H9 (cell line): ENCODE measurements around the gene METTL14. TPM values are rescaled to one million over a fixed set of nuclear protein-coding genes. Genes with fewer than 3 reads are reported as not detected.

Experiments used
- DNase-seq: peaks from one replicate; pipeline ENCODE4 v3.0.0-alpha.2; 2017
- H2AFZ ChIP-seq: one replicate; pipeline ENCODE4 v1.6.1; 2013; ENCODE audit warnings: mild to moderate bottlenecking, low read length, control low read depth, moderate library complexity
- H2AK5ac ChIP-seq: 2 replicates; pipeline ENCODE4 v1.6.1; 2013; ENCODE audit warnings: low read length, control low read depth, mixed read lengths; ENCODE audit not compliant: insufficient read length
- H2BK120ac ChIP-seq: one replicate; pipeline ENCODE4 v1.6.1; 2013; ENCODE audit warnings: low read depth, mild to moderate bottlenecking, low read length, control low read depth, inconsistent platforms; ENCODE audit not compliant: poor library complexity, severe bottlenecking
- H2BK12ac ChIP-seq: 2 replicates; pipeline ENCODE4 v1.6.1; 2013; ENCODE audit warnings: low read length, control low read depth, mixed read lengths, low read depth; ENCODE audit not compliant: insufficient read length
- H2BK15ac ChIP-seq: 2 replicates; pipeline ENCODE4 v1.6.1; 2013; ENCODE audit warnings: low read depth, low read length, control low read depth
- H2BK20ac ChIP-seq: one replicate; pipeline ENCODE4 v1.6.1; 2013; ENCODE audit warnings: low read depth, mild to moderate bottlenecking, low read length, control low read depth, inconsistent platforms; ENCODE audit not compliant: poor library complexity, severe bottlenecking
- H2BK5ac ChIP-seq: 2 replicates; pipeline ENCODE4 v1.6.1; 2013; ENCODE audit warnings: low read length, control low read depth, mixed read lengths; ENCODE audit not compliant: insufficient read length
- H3K14ac ChIP-seq: 2 replicates; pipeline ENCODE4 v1.6.1; 2013; ENCODE audit warnings: low read length, control low read depth; ENCODE audit not compliant: insufficient read depth
- H3K18ac ChIP-seq: 2 replicates; pipeline ENCODE4 v1.6.1; 2013; ENCODE audit warnings: low read depth, mild to moderate bottlenecking, mixed read lengths, low read length, control low read depth; ENCODE audit not compliant: insufficient read length
- H3K23ac ChIP-seq: 2 replicates; pipeline ENCODE4 v1.6.1; 2013; ENCODE audit warnings: low read length, control low read depth, mixed read lengths, low read depth; ENCODE audit not compliant: insufficient read length
- H3K23me2 ChIP-seq: 2 replicates; pipeline ENCODE4 v1.6.1; 2013; ENCODE audit warnings: low read depth, mild to moderate bottlenecking, mixed read lengths, low read length, control low read depth; ENCODE audit not compliant: insufficient read length, poor library complexity, severe bottlenecking
- H3K27ac ChIP-seq: 2 replicates; pipeline ENCODE4 v1.5.1; 2013; ENCODE audit warnings: low read length, control low read depth, mixed read lengths, low read depth; ENCODE audit not compliant: insufficient read length
- H3K27me3 ChIP-seq: 2 replicates; pipeline ENCODE4 v1.6.1; 2013; ENCODE audit warnings: low read length, control low read depth, inconsistent platforms; ENCODE audit not compliant: insufficient read depth
- H3K4ac ChIP-seq: 2 replicates; pipeline ENCODE4 v1.6.1; 2013; ENCODE audit warnings: low read depth, mild to moderate bottlenecking, control low read depth, inconsistent platforms, low read length, moderate library complexity
- H3K4me1 ChIP-seq: 2 replicates; pipeline ENCODE4 v1.6.1; 2013; ENCODE audit warnings: low read length, control low read depth, inconsistent platforms; ENCODE audit not compliant: insufficient read depth
- H3K4me2 ChIP-seq: 2 replicates; pipeline ENCODE4 v1.6.1; 2013; ENCODE audit warnings: low read length, control low read depth, mixed read lengths; ENCODE audit not compliant: insufficient read length, insufficient read depth
- H3K56ac ChIP-seq: 2 replicates; pipeline ENCODE4 v1.6.1; 2013; ENCODE audit warnings: low read depth, mild to moderate bottlenecking, mixed read lengths, low read length, control low read depth; ENCODE audit not compliant: insufficient read length
- H3K79me1 ChIP-seq: 2 replicates; pipeline ENCODE4 v1.6.1; 2013; ENCODE audit warnings: low read depth, mild to moderate bottlenecking, moderate library complexity, low read length, control low read depth, inconsistent platforms; ENCODE audit not compliant: insufficient read depth, poor library complexity, severe bottlenecking
- H3K79me2 ChIP-seq: 2 replicates; pipeline ENCODE4 v1.6.1; 2013; ENCODE audit warnings: low read length, control low read depth, inconsistent platforms; ENCODE audit not compliant: insufficient read depth
- H3K9ac ChIP-seq: 2 replicates; pipeline ENCODE4 v1.6.1; 2013; ENCODE audit warnings: low read length, control low read depth, mixed read lengths; ENCODE audit not compliant: insufficient read length; ENCODE audit errors: extremely low read depth
- H3K9me3 ChIP-seq: one replicate; pipeline ENCODE4 v1.6.1; 2013; ENCODE audit warnings: low read depth, low read length, inconsistent platforms; ENCODE audit not compliant: control insufficient read depth
- H3T11ph ChIP-seq: one replicate; pipeline ENCODE4 v1.6.1; 2013; ENCODE audit warnings: mild to moderate bottlenecking, low read length, control low read depth, inconsistent platforms
- H4K20me1 ChIP-seq: one replicate; pipeline ENCODE4 v1.6.1; 2013; ENCODE audit not compliant: control insufficient read depth, insufficient read length, insufficient read depth
- H4K5ac ChIP-seq: 2 replicates; pipeline ENCODE4 v1.6.1; 2013; ENCODE audit warnings: low read depth, mild to moderate bottlenecking, mixed read lengths, low read length, control low read depth; ENCODE audit not compliant: insufficient read length
- H4K8ac ChIP-seq: replicated peaks from 2 replicates; pipeline ENCODE4 v1.6.1; 2013; ENCODE audit warnings: low read length, control low read depth, mixed read lengths, low read depth; ENCODE audit not compliant: insufficient read length
- H4K91ac ChIP-seq: 2 replicates; pipeline ENCODE4 v1.6.1; 2013; ENCODE audit warnings: low read depth, mild to moderate bottlenecking, moderate library complexity, mixed read lengths, low read length, control low read depth; ENCODE audit not compliant: insufficient read length
- H3K27ac Mint-ChIP-seq, 3 experiments: 2 replicates in 2 of 3; 3 replicates in 1 of 3; pipeline ENCODE4 v1.8.0; 2020 to 2021; ENCODE audit warnings: mixed read lengths in 3 of 3, mild to moderate bottlenecking in 1 of 3, moderate library complexity in 1 of 3
- H3K27me3 Mint-ChIP-seq: 2 replicates; pipeline ENCODE4 v1.8.0; 2021; ENCODE audit warnings: low read depth, mild to moderate bottlenecking, moderate library complexity, mixed read lengths
- H3K36me3 Mint-ChIP-seq, 3 experiments: 2 replicates in 2 of 3; 3 replicates in 1 of 3; pipeline ENCODE4 v1.8.0; 2020 to 2021; ENCODE audit warnings: low read depth in 3 of 3, mixed read lengths in 3 of 3; ENCODE audit not compliant: insufficient read depth in 1 of 3
- H3K4me1 Mint-ChIP-seq, 2 experiments: 2 replicates each; pipeline ENCODE4 v1.8.0; 2020; ENCODE audit warnings: mixed read lengths in 2 of 2
- H3K4me3 Mint-ChIP-seq, 2 experiments: 2 replicates in 1 of 2; 3 replicates in 1 of 2; pipeline ENCODE4 v1.8.0; 2020 to 2021; ENCODE audit warnings: mild to moderate bottlenecking in 2 of 2, mixed read lengths in 2 of 2, moderate library complexity in 1 of 2
- H3K9me3 Mint-ChIP-seq, 2 experiments: 2 replicates in 1 of 2; 3 replicates in 1 of 2; pipeline ENCODE4 v1.8.0; 2020; ENCODE audit warnings: mild to moderate bottlenecking in 2 of 2, mixed read lengths in 2 of 2, moderate library complexity in 1 of 2
- CTCF ChIP-seq: fragments of 200-600 bp; sonication (generic); conservative IDR thresholded peaks from 3 replicates; pipeline ENCODE4 v1.8.0; 2021; ENCODE audit warnings: antibody characterized with exemption, mild to moderate bottlenecking
- total RNA-seq: library from RNA; stranded (reverse); gene quantifications from 2 replicates; pipeline ENCODE4 v1.2.1, GENCODE V29; 2021

METTL14 gene
- total RNA-seq, 1 experiment from 2014 or later: 53.3 TPM

- H2BK120ac ChIP-seq: no peak overlapping the region
- no peak overlapping the region for H2AFZ ChIP-seq
- no peak overlapping the region for H3T11ph ChIP-seq
- no peak for DNase-seq
- H3K27me3 ChIP-seq: no peaks in the 10 kb centered on the region
- no peak overlapping the region for H2AK5ac ChIP-seq
- H3K9me3 ChIP-seq: no peaks in the 10 kb centered on the region
- TF ChIP-seq CTCF: no peak
- no peak overlapping the region for H2BK15ac ChIP-seq
- no peak overlapping the region for H3K4me3 Mint-ChIP-seq
- no peak overlapping the region for H3K18ac ChIP-seq
- H3K14ac ChIP-seq: no peak overlapping the region
- no peak overlapping the region for H2BK5ac ChIP-seq
- no peaks in the 10 kb centered on the region; the same call in 1 of the 2 replicates for H3K79me2 ChIP-seq
- no peak overlapping the region for H3K4ac ChIP-seq
- H3K23me2 ChIP-seq: no peaks in the 10 kb centered on the region
- no peaks in the 10 kb centered on the region for H4K20me1 ChIP-seq
- no peaks in the 10 kb centered on the region for H3K79me1 ChIP-seq
- H3K36me3 Mint-ChIP-seq: peaks cover 10 to 23% (median 15%) of the 10 kb centered on the region in 3 experiments; a peak in 6 of 7 replicates
- H3K4me1 ChIP-seq: no peaks in the 10 kb centered on the region
- no peak overlapping the region for H4K91ac ChIP-seq
- H2BK12ac ChIP-seq: no peak overlapping the region
- no peak overlapping the region for H3K56ac ChIP-seq
- peaks cover 13 to 15% of the 10 kb centered on the region in 2 experiments for H3K4me1 Mint-ChIP-seq
- H3K27ac ChIP-seq: no peak overlapping the region
- H4K5ac ChIP-seq: no peak overlapping the region
- no peak overlapping the region for H3K23ac ChIP-seq
- no peaks in the 10 kb centered on the region for H3K27me3 Mint-ChIP-seq
- H3K9me3 Mint-ChIP-seq: no peaks in the 10 kb centered on the region
- H3K4me2 ChIP-seq: no peak overlapping the region
- H3K27ac Mint-ChIP-seq: no peak overlapping the region
- no peak overlapping the region for H3K9ac ChIP-seq
- H4K8ac ChIP-seq: no peak overlapping the region
- no peak overlapping the region for H2BK20ac ChIP-seq
Observed at GRCh38 chr4:118753096-118753495, 67.9 kb downstream of the METTL14 start.
